HEK293 (cell line): ENCODE data around the gene COPZ1.

Experiments
- ZBTB1 ChIP-seq: fragments of 450-650 bp; formaldehyde crosslinking; IDR thresholded peaks from 2 replicates; pipeline ENCODE4 v1.5.1; 2016; ENCODE audit warnings: missing biosample characterization, missing genetic modification characterization
- ZBTB20 ChIP-seq: fragments of 450-650 bp; formaldehyde crosslinking; IDR thresholded peaks from 2 replicates; pipeline ENCODE4 v1.5.1; 2016; ENCODE audit warnings: missing biosample characterization, missing genetic modification characterization

- TF ChIP-seq ZBTB20 (tag by site-specific recombination) (no peak), ZBTB1 (tag by site-specific recombination) (no peak)
These were observed 74.3 kb downstream of the COPZ1 start for GRCh38 chr12:54398995-54399793.
